Gastroesophageal sphincter (tissue), 4 donors: ENCODE data around the gene NOBOX. TPM values are rescaled to one million over a fixed set of nuclear protein-coding genes. Genes with fewer than 3 reads are reported as not detected.

ENCODE experiments used
- ATAC-seq: fragments of 150-250 bp; one replicate; pipeline ENCODE4 v1.9.1; 2016; ENCODE audit warnings: mild to moderate bottlenecking, moderate library complexity
- H3K27ac ChIP-seq, 4 donors: fragments of 200-600 bp; sonication (generic) in 3 of 4; 1 replicate in 3 of 4; 2 replicates in 1 of 4; pipeline ENCODE4 v1.5.1; 2016 to 2019
- H3K27me3 ChIP-seq: fragments of 200-600 bp; sonication (generic); one replicate; pipeline ENCODE4 v1.5.1; 2019
- H3K36me3 ChIP-seq, 2 donors: fragments of 200-600 bp; sonication (generic); one replicate each; pipeline ENCODE4 v1.5.1; 2019; ENCODE audit warnings: control low read depth in 1 of 2
- H3K4me1 ChIP-seq, 3 donors: fragments of 200-600 bp; sonication (generic); 1 replicate in 2 of 3; 2 replicates in 1 of 3; pipeline ENCODE4 v1.5.1; 2016 to 2019; ENCODE audit warnings: control low read depth in 2 of 3
- H3K4me3 ChIP-seq, 2 donors: fragments of 200-600 bp; sonication (generic); one replicate each; pipeline ENCODE4 v1.5.1; 2019; ENCODE audit warnings: mild to moderate bottlenecking in 1 of 2, moderate library complexity in 1 of 2
- H3K9me3 ChIP-seq, 3 donors: fragments of 200-600 bp; sonication (generic); one replicate each; pipeline ENCODE4 v1.5.1; 2017 to 2019; ENCODE audit warnings: control low read depth in 2 of 3
- CTCF ChIP-seq, 4 experiments: fragments of 200-600 bp in 2 of 4; fragments of 450-650 bp in 2 of 4; sonication (generic) in 1 of 4; IDR thresholded peaks; one replicate each; pipeline ENCODE4 v1.5.1; 2017 to 2019; ENCODE audit warnings: antibody characterized with exemption in 4 of 4, mild to moderate bottlenecking in 2 of 4, moderate library complexity in 2 of 4
- EP300 ChIP-seq: sonication (generic); formaldehyde crosslinking; IDR thresholded peaks from one replicate; pipeline ENCODE4 v1.6.1; 2017; ENCODE audit warnings: antibody characterized with exemption, mild to moderate bottlenecking
- POLR2A ChIP-seq, 2 donors: fragments of 450-650 bp; IDR thresholded peaks; one replicate each; pipeline ENCODE4 v1.6.1; 2017; ENCODE audit warnings: antibody characterized with exemption in 2 of 2, mild to moderate bottlenecking in 2 of 2, moderate library complexity in 1 of 2
- POLR2AphosphoS5 ChIP-seq: sonication (generic); formaldehyde crosslinking; IDR thresholded peaks from one replicate; pipeline ENCODE4 v1.6.1; 2017; ENCODE audit warnings: antibody characterized with exemption
- WGBS, 2 donors: methylation state at CpG; one replicate each; pipeline ENCODE4 v1.1.5; 2018; ENCODE audit warnings: low coverage in 1 of 2; 5-methylcytosine and 5-hydroxymethylcytosine counted together
- total RNA-seq, 4 donors: library from RNA; depleted of rRNA; stranded (reverse); fragments of >200 nt; gene quantifications; one replicate each; pipeline ENCODE4 v1.1.0, GENCODE V29; 2016

NOBOX gene
- total RNA-seq, 4 donors from 2014 or later = not detected

DNA sequence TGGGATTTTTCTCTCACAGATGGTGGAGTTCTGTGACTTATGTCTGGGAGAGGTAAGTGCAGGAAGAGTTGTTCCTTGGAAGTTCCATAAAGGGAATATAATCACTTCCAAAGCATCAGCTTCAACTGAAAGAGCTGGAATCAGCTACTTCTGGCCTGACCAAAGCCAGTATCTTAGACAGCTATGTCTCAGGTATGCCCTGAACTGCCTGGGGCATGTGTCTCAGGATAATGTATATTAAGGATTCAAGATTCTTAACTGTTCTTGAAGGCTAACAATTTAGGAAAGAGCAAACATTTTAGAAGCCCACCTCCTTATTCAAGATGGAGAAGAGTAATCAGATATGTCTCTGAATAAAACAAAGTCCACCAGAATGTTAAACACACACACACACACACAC, 12.4 kb upstream of the NOBOX start:
- H3K27ac ChIP-seq = no peak overlapping the region
- ATAC-seq = no peak

GRCh38 chr7:144414815-144415214, 11.3 kb upstream of the NOBOX start:
- no peak overlapping the region for H3K4me3 ChIP-seq
- no peaks in the 10 kb centered on the region for H3K4me1 ChIP-seq
- TF ChIP-seq POLR2AphosphoS5 (no peak), POLR2A (IDR thresholded peaks at IDR 0.05) (no peak), CTCF (IDR thresholded peaks at IDR 0.05) (no peak), EP300 (no peak)
- ATAC-seq = no peak
- WGBS, 2 donors = 64 to 95% methylated on average over 2 to 3 of the region's 3 CpGs
- no peaks in the 10 kb centered on the region for H3K27me3 ChIP-seq
- no peaks in the 10 kb centered on the region for H3K36me3 ChIP-seq
- no peak overlapping the region for H3K27ac ChIP-seq
- peaks cover 0 to 14% (median 0%) of the 10 kb centered on the region in 3 donors for H3K9me3 ChIP-seq

More for the DNA sequence above, 12.4 kb upstream of the NOBOX start:
- no peaks in the 10 kb centered on the region for H3K4me1 ChIP-seq
- TF ChIP-seq POLR2AphosphoS5 (no peak), CTCF (IDR thresholded peaks at IDR 0.05) (no peak), POLR2A (IDR thresholded peaks at IDR 0.05) (no peak), EP300 (no peak)
- no peaks in the 10 kb centered on the region for H3K27me3 ChIP-seq
- no peaks in the 10 kb centered on the region for H3K36me3 ChIP-seq
- no peak overlapping the region for H3K4me3 ChIP-seq
- peaks cover 0 to 14% (median 0%) of the 10 kb centered on the region in 3 donors for H3K9me3 ChIP-seq

- no peak for ATAC-seq
- 13 to 33% methylated on average over 4 of the region's 4 CpGs for WGBS, 2 donors
- H3K27me3 ChIP-seq = no peaks in the 10 kb centered on the region
Measured at GRCh38 chr7:144410441-144410840, 6.9 kb upstream of the NOBOX start.

DNA sequence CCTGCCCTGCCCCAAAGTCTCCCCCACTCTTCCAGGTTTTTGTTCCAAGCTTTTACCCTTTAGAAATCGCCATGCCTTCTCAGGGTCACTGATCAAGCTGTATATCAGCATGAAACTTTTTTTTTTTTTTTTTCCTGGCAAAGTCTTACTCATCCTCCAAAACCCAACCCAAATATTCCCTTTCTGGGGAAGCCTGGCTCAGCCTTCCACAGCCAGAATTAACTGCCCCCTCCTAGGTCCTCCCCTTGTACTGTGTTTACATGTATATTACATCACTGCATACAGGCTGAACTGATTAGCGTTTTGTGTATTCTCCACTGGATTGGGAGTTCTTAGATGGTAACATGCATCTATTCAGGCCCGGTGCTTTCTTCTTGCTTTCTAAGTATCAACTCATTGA, 4.6 kb upstream of the NOBOX start:
- no peaks in the 10 kb centered on the region for H3K36me3 ChIP-seq
- TF ChIP-seq EP300 (no peak), CTCF (IDR thresholded peaks at IDR 0.05) (no peak), POLR2A (IDR thresholded peaks at IDR 0.05) (no peak), POLR2AphosphoS5 (no peak)

More at GRCh38 chr7:144410441-144410840, 6.9 kb upstream of the NOBOX start:
- H3K36me3 ChIP-seq = no peaks in the 10 kb centered on the region
- H3K9me3 ChIP-seq = no peaks in the 10 kb centered on the region
- TF ChIP-seq EP300 (no peak), POLR2AphosphoS5 (no peak), CTCF (IDR thresholded peaks at IDR 0.05) (no peak), POLR2A (IDR thresholded peaks at IDR 0.05) (no peak)
- no peak overlapping the region for H3K27ac ChIP-seq
- H3K4me1 ChIP-seq = no peaks in the 10 kb centered on the region
- no peak overlapping the region for H3K4me3 ChIP-seq

DNA sequence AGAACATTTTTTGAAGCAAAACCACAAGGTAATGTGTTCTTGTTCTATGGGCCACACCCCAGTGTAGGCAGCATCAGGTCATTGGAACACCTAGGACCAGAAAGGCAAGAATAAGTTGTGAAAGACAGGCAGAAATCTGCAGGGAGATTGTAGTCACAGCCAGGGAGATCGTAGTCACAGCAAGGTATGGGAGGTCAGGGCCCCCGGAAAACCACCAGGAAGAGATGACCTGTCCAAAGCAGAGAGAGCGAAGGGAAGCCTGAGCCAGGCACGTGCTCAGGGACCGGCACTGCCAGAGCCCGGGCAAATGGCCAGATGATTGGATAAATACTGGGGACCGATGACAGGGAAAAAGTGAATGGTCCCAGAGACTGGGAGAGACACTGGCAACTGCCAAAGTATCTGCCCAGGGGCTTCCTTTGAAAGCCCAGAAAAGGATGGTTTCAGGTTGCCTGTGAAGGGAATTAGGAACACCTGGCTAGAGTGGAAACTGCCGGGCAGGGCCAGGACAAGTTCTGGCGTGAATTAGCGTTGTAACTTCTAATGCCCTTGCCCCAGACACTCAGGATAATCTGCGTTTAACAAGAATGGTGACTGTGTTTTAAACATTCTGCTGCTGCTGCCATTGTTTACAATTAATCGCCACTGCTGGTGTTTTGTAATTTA, 3.9 kb upstream of the NOBOX start:
- no peak for TF ChIP-seq CTCF (IDR thresholded peaks at IDR 0.05)
- TF ChIP-seq POLR2A (IDR thresholded peaks at IDR 0.05) = no peak
- no peak for TF ChIP-seq POLR2AphosphoS5
- TF ChIP-seq EP300 = no peak
- H3K9me3 ChIP-seq = no peaks in the 10 kb centered on the region
- peaks cover 3% of the 10 kb centered on the region for H3K27me3 ChIP-seq
- 42 to 45% methylated on average over 6 to 12 of the region's 12 CpGs for WGBS, 2 donors
- ATAC-seq = no peak
- no peaks in the 10 kb centered on the region for H3K4me1 ChIP-seq
- no peak overlapping the region for H3K4me3 ChIP-seq
- H3K36me3 ChIP-seq = no peaks in the 10 kb centered on the region
- H3K27ac ChIP-seq = no peak overlapping the region

More for the DNA sequence above, 4.6 kb upstream of the NOBOX start:
- no peaks in the 10 kb centered on the region for H3K9me3 ChIP-seq
- peaks cover 3% of the 10 kb centered on the region for H3K27me3 ChIP-seq
- H3K4me3 ChIP-seq = no peak overlapping the region
- WGBS, 2 donors = 66 to 83% methylated on average over 3 of the region's 3 CpGs
- H3K4me1 ChIP-seq = no peaks in the 10 kb centered on the region
- no peak for ATAC-seq
- no peak overlapping the region for H3K27ac ChIP-seq
